BJ (cell line): ENCODE results near the gene ATOH8. TPM values are rescaled to one million over a fixed set of nuclear protein-coding genes. Genes with fewer than 3 reads are reported as not detected.

Experiments
- CTCF ChIA-PET: fragments of 350-600 bp; formaldehyde crosslinking; extraction: SDS; loops from one replicate; lab custom pipeline; 2021; ENCODE audit warnings: antibody characterized with exemption, inconsistent platforms; lab: Yijun Ruan, JAX
- POLR2A ChIA-PET: fragments of 300-600 bp; sonication (Branson Sonifier 250); formaldehyde crosslinking; extraction: SDS; loops from one replicate; lab custom pipeline; 2021; ENCODE audit warnings: antibody characterized with exemption; lab: Charles Lee
- DNase-seq: peaks from one replicate; pipeline ENCODE4 v3.0.0-alpha.2; 2011; ENCODE audit warnings: low read depth
- H3K27me3 ChIP-seq: 2 replicates; pipeline ENCODE4 v1.6.0; 2011; ENCODE audit warnings: low read length; ENCODE audit not compliant: control insufficient read depth, insufficient read depth
- H3K36me3 ChIP-seq: 2 replicates; pipeline ENCODE4 v1.5.1; 2011; ENCODE audit warnings: low read length; ENCODE audit not compliant: control insufficient read depth, insufficient read depth
- H3K4me3 ChIP-seq: 2 replicates; pipeline ENCODE4 v1.5.1; 2011; ENCODE audit warnings: low read depth, mild to moderate bottlenecking, control low read depth, low read length
- polyA plus RNA-seq: library from polyadenylated mRNA; depleted of rRNA; stranded (reverse); fragments of >200 nt; gene quantifications from 2 replicates; pipeline ENCODE4 v1.2.3, GENCODE V29; 2011
- TF ChIP-seq, protein P1 (sequence below): IDR thresholded peaks from 2 replicates; pipeline ENCODE4 v1.5.1; 2011; ENCODE audit warnings: low read depth, mild to moderate bottlenecking, control low read depth, inconsistent platforms, low read length, moderate library complexity; ENCODE audit not compliant: insufficient read depth

The ATOH8 gene
- polyA plus RNA-seq, 1 experiment, result 19.5 TPM

DNA sequence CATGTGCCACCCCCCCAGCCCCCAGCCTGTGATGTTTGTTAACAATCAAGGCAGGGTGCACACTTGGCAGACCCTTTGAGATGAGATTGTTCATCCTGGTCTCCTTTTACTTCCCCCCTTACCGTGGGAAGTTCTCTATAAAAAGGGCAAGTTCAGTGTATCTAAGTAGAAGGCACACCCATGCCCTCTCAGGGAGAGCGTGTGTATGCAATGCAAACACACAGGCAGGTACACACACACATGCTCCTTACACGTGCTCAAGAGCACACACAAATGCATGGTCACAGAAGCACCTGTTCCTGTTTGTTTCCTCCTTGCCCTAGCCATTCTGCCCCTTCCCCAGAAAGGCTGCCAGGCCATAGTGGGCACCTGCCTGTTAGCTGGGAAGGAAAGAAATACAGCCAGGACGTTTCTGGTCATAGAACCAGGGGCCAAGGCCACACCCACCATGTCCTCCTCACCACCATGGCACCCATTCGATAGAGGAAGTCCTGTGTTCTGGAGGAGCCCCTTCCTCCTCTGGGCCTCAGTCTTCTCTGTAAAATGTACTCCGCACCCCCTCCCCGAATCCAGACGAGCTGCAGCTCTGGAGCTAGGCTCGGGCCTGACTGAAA lies 3.1 kb downstream of the ATOH8 start:
- Histone ChIP-seq H3K4me3 (no peak overlapping the region), H3K36me3 (peaks cover 2% of the 10 kb centered on the region; the same call in 1 of the 2 replicates), H3K27me3 (no peaks in the 10 kb centered on the region)
- DNase-seq, result no peak
- CTCF ChIA-PET, result interaction anchor here (1.1 to 2.1 kb wide), 3 partner anchors 13 to 57 kb away, joined by 3 to 7 read pairs (median 7); no protein-coding TSS in a partner anchor
- TF ChIP-seq, protein P1, sequence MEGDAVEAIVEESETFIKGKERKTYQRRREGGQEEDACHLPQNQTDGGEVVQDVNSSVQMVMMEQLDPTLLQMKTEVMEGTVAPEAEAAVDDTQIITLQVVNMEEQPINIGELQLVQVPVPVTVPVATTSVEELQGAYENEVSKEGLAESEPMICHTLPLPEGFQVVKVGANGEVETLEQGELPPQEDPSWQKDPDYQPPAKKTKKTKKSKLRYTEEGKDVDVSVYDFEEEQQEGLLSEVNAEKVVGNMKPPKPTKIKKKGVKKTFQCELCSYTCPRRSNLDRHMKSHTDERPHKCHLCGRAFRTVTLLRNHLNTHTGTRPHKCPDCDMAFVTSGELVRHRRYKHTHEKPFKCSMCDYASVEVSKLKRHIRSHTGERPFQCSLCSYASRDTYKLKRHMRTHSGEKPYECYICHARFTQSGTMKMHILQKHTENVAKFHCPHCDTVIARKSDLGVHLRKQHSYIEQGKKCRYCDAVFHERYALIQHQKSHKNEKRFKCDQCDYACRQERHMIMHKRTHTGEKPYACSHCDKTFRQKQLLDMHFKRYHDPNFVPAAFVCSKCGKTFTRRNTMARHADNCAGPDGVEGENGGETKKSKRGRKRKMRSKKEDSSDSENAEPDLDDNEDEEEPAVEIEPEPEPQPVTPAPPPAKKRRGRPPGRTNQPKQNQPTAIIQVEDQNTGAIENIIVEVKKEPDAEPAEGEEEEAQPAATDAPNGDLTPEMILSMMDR, result no peak
- POLR2A ChIA-PET, result no interaction called here

- no peak for DNase-seq
- H3K36me3 ChIP-seq, result peaks cover 2% of the 10 kb centered on the region; the same call in 1 of the 2 replicates
- TF ChIP-seq, protein P1, result no peak
- H3K27me3 ChIP-seq, result no peaks in the 10 kb centered on the region
- POLR2A ChIA-PET, result no interaction called here
- CTCF ChIA-PET, result interaction anchor here (0.6 to 6.4 kb wide), 7 partner anchors 8 to 235 kb away, joined by 3 to 44 read pairs (median 3); no protein-coding TSS in a partner anchor
- H3K4me3 ChIP-seq, result no peak overlapping the region
Measured at GRCh38 chr2:85757860-85758259, 4.1 kb downstream of the ATOH8 start.

GRCh38 chr2:85758361-85759256 lies 4.8 kb downstream of the ATOH8 start:
- TF ChIP-seq, protein P1, result no peak
- POLR2A ChIA-PET, result no interaction called here
- DNase-seq, result no peak

DNA sequence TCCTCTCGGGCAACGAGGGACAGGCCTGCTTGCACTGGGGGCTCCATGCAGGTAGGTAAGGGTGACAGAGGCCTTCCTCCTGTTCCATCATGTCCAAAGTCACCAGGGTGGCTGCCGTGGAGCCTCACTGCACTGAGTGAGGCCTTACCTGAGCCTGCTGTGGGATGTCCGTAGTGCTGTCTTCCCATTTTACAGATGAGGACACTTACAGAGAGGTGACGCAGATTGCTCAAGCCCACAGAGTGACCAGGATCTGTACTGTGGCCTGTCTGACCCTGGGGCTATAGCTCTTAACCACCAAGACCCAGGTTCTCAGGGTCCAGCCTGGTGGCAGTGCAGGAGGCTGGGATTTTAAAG lies 5.4 kb downstream of the ATOH8 start:
- POLR2A ChIA-PET, result interaction anchor here (1.2 kb wide), 1 partner anchor 14 kb away, joined by 4 read pairs; no protein-coding TSS in a partner anchor
- H3K27me3 ChIP-seq, result no peaks in the 10 kb centered on the region
- no peak overlapping the region for H3K4me3 ChIP-seq
- CTCF ChIA-PET, result interaction anchor here (0.7 to 6.4 kb wide), 7 partner anchors 9 to 55 kb away, joined by 3 to 44 read pairs (median 3); no protein-coding TSS in a partner anchor
- TF ChIP-seq, protein P1, result no peak
- peaks cover 4% of the 10 kb centered on the region for H3K36me3 ChIP-seq
- no peak for DNase-seq

More at GRCh38 chr2:85758361-85759256, 4.8 kb downstream of the ATOH8 start:
- CTCF ChIA-PET, result interaction anchor here (0.6 to 6.4 kb wide), 7 partner anchors 9 to 234 kb away, joined by 3 to 44 read pairs (median 3); no protein-coding TSS in a partner anchor
- H3K27me3 ChIP-seq, result no peaks in the 10 kb centered on the region
- H3K36me3 ChIP-seq, result peaks cover 2% of the 10 kb centered on the region; the same call in 1 of the 2 replicates
- H3K4me3 ChIP-seq, result no peak overlapping the region
